Stimulated activated CD4-positive, alpha-beta T cell treated with anti-CD3 and anti-CD28 coated beads, Interleukin-4, amount 100 ng/mL, for 1 hour (primary cell): ENCODE data around the gene EFNA4.

ENCODE experiments used
- DNase-seq: peaks from one replicate; pipeline ENCODE4 v3.0.0-alpha.2; 2020

Gene EFNA4, protein sequence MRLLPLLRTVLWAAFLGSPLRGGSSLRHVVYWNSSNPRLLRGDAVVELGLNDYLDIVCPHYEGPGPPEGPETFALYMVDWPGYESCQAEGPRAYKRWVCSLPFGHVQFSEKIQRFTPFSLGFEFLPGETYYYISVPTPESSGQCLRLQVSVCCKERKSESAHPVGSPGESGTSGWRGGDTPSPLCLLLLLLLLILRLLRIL

DNA sequence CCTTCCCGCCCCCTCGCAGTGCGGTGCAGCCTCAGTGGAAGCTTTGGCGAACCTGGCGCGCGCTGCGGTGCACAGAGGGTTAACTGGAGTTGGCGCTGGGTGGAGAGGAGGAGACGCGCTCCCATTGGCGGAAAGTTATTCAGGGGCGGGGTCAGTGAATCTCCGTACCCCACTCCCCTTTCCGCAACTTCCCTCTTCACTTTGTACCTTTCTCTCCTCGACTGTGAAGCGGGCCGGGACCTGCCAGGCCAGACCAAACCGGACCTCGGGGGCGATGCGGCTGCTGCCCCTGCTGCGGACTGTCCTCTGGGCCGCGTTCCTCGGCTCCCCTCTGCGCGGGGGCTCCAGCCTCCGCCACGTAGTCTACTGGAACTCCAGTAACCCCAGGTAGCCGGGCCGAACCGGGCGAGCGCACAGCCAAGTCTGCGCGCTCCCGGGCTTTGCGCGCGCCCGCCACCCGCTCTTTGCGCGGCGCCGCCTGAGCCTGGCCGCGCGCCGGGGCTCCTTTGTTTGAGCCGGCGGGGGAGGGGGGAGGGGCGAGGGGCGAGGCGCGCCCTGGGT lies at the start of gene EFNA4:
TSS of gene EFNA4 (plus strand) at position 191 of the 561 bp plus-strand sequence. CDS start at position 275, 84 bp downstream.
- peak; percentile 85 for DNase-seq

DNA sequence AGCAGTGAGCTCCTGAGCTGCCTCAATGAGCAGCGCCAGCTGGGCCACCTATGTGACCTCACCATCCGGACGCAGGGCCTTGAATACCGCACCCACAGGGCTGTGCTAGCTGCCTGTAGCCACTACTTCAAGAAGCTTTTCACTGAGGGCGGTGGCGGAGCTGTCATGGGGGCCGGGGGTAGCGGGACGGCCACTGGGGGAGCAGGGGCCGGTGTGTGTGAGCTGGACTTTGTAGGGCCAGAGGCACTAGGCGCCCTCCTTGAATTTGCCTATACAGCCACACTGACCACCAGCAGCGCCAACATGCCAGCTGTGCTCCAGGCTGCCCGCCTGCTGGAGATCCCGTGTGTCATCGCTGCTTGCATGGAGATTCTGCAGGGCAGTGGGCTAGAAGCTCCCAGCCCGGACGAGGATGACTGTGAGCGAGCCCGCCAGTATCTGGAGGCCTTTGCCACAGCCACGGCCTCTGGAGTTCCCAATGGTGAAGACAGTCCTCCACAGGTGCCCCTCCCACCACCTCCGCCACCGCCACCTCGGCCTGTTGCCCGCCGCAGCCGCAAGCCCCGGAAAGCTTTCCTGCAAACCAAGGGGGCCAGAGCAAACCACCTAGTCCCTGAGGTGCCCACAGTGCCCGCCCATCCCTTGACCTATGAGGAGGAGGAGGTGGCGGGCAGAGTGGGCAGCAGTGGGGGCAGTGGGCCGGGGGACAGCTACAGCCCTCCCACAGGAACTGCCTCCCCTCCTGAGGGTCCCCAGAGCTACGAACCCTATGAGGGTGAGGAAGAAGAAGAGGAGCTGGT lies 48.6 kb upstream of the EFNA4 start:
- no peak for DNase-seq

DNA sequence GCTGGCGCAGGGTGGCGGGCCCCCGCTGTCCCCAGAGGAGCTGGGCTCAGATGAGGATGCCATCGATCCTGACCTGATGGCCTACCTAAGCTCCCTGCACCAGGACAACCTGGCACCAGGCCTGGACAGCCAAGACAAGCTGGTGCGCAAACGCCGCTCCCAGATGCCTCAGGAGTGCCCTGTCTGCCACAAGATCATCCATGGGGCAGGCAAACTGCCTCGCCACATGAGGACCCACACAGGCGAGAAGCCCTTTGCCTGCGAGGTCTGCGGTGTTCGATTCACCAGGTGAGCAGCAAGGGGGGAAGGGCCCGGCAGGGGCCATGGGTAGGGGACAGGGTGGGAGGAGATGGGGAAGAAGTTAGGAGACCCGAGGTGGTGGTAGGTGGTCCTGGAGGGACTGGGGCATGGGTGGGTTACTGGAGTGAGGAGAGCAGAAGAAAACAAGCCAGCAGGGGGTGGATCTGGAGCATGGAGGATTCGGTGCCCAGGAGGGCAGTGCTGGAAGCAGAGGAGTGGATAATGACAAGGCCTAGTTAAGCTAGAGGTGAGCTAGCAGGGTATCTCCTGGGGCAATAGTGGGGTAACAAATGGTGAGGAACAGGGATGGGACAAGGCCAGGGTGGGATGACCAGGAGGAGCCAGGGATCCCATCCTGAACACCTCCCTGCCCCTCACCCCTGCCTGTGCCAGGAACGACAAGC lies 47.9 kb upstream of the EFNA4 start:
- no peak for DNase-seq

DNA sequence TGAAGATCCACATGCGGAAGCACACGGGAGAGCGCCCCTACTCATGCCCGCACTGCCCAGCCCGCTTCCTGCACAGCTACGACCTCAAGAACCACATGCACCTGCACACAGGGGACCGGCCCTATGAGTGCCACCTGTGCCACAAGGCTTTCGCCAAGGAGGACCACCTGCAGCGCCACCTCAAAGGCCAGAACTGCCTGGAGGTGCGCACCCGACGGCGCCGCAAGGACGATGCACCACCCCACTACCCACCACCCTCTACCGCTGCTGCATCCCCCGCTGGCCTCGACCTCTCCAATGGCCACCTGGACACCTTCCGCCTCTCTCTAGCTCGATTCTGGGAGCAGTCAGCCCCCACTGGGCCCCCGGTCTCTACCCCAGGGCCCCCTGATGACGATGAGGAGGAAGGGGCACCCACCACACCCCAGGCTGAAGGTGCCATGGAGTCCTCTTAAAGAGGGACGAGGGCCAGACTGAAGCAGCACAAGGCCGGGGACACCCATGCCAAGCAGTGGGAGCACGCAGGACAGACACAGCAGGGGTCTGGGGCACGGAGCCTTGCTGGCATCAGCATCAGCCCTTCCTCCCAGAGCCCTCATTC lies 47.2 kb upstream of the EFNA4 start:
- no peak for DNase-seq

DNA sequence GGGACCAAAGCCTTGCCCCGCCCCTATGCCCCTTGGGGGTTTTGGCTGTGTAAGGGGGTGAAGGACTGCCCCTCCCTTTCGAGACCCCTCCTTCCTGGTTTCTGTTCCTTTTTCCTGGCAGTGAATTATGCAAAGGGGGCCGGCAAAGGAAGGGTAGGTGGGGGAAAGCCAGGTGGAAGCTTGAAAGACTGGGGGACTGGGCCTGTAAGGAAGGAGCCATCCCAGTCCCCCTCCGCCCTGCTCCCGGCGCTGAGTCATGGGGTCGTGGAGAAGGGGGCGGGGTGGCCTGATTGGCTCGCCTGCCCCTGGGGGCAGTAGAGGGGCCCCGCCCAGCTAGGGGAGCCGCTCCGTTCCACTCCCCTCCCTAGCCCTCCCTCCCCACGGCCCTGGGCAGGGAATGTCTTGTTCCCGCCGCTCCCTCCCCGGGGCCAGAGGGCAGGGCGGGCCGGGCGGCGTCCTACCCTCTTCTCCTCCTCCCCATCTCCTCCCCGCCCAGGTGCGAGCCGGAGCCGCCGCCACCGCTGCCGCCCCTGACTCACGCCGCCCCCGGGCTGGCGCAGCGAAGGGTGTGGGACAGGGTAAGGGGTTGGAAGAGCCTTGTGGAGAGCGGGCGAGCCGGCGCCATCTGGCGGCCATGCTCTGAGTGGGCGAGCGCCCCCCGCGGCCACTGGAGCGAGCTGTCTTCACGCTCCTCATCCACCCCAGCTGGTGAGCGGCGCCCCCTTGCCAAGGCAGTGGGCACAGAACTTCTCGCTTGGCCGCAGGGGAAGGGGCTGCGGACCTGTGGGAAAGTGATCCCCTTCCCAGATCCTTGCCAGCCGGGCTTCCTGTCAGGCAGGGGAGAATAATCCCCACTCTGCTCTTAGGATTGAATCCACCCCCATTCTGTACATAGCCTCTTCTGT lies 46.2 kb upstream of the EFNA4 start:
- DNase-seq: peak; percentile 95

DNA sequence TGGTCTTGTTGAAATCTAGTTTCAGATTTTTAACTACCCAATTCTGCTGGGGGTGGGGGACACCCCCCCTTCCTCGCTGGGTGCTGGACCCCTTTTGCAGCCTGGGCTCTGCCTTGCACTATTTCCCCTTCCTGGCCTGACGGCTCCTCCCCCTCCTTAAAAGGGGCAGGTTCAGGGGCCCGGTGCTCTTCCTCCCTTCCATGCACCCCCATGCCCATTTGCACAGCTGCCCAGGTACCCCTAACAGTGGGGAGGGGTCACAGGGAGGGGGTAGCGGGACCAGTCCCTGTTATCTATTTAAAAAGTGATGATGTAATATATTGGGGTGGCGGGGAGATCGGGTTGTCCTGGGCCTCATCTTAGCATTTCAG lies 45.6 kb upstream of the EFNA4 start:
- DNase-seq: no peak

DNA sequence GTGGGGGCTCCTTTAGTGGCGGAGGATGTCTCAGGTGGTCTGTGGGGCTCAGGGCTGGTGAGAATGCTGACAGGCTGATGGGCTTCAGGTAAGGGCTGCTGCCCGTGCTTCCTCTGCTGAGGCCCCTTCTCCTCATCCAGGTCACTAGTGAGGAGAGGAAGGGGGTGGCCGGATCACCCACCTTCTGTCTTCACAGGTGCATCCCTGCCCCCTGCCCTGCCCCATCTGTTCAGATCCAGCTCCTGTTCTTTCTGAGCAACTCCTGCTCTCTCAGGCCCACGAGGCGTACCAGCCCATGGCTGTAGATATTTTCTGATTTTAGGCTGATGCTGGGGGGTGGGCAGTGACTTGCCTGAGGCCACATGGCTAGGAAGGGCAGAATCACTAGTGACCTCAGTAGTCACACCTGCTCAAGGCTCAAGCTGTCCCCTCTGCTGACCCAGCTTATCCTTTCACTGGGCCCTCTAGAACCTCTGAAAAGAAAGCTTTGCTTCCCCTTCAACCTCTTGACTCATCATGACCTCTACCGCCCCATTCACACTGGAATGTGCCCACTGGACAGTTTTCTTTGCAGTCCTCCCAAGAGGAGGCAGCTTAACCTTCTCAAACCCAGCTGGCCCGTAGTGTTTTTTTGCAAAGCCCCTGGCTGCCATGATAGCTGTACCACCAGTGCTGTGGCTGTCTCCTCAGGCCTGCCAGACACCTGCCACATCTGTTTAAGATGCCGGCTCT lies 44.8 kb upstream of the EFNA4 start:
- DNase-seq: no peak

DNA sequence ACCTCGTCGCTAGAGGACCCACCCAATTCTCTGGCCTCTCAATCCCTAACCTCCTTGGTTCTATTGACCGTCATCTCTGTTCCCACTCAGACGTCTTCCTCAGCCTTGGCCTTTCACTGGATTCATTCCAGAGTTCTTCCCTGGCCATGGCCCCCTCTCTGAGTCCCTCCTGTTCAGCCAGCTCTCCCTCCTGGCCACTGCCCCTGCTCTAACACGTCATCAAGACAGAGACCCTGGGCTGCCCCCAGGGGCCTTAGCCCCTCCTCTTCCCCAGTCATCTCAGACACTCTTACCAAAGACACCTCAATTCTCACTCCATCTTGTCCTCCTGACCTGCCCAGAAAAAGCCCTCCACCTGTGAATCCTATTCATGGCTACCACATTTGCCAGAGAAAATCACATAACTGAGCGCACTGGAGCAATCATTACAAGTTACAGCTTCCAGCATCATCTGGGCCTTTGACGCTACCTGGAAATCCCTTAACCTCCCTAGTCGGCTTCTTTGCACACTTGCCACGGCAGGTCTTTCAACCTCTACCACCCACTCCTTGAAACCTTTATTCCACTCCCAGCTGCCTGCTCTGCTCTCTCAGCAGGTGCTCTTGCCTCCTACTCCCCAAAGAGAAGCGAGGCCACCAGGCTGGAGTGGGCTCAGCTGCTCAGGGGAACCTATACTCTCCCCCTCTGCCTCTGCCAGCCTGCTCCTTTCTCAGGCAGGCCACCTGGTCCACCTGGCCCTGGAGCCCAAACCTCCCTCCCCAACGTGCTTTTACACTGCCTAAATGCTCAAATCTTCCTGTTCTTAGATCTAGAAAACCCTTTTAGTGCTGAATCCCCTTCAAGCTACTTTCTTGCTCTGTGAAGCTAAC lies 43.9 kb upstream of the EFNA4 start:
- no peak for DNase-seq

DNA sequence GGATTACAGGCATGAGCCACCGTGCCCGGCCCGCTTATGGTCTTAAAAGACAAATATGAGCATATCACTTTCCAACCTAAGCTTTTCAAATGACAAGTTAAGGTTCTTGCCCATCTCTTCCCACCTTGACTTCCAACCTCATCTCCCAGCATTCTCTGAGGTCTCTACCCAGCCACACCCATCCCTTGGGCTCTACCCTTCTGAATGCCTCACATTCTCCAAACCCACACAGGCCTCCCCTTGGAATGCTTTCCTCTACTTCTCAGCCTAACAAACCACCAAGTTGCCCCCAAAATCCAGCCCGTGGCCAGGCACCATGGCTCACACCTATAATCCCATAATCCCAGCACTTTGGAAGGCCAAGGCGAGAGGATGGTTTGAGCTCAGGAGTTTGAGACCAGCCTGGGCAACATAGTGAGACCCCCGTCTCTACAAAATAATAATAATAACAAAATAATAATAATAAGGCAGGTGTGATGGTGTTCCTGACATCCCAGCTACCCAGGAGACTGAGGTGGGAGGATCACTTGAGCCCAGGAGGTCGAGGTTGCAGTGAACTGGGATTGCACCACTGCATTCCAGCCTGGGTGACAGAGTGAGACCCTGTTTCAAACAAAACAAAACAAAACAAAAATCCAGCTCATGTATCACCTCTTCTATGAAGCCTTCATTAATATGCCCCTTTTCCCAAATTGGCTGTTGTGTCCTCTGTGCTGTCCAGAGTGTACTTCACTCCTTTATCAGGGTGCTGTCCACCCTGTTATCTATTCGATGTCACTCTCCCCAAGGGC lies 41.2 kb upstream of the EFNA4 start:
- no peak for DNase-seq

DNA sequence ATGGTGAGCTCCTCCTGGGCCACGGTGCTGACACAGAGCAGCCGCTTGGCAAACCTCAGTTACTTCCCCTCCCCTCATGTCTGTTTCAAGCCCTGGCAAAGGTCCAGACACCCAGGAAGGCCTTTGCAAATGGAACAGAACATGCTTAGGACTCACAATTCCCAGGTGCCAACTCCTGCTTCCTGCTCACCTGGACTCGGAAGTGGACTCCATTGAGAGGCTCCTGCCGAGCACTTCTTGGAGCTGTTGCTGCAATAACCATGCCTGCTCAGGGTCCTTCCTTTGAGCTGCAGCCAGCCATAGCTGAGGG lies 40.7 kb upstream of the EFNA4 start:
- DNase-seq: no peak

DNA sequence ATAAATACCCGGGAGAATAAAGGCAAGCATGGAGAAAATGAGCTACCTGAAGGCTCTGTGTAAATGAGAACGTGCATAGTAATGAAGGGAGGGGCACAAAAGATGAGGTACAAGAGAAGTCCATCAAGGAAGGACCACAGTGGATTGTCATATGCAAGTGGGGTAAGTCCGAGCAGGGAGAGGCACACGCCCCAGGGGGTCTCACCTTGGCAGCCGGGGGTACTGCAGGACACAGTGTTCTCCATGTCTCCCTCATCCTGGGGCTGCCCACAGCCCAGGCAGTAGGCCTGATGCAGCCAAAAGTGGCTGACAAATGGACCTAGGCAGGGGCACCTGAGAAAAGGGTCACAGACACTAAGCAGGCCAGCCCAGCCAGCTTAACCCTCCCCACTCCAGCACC lies 39.9 kb upstream of the EFNA4 start:
- no peak for DNase-seq

DNA sequence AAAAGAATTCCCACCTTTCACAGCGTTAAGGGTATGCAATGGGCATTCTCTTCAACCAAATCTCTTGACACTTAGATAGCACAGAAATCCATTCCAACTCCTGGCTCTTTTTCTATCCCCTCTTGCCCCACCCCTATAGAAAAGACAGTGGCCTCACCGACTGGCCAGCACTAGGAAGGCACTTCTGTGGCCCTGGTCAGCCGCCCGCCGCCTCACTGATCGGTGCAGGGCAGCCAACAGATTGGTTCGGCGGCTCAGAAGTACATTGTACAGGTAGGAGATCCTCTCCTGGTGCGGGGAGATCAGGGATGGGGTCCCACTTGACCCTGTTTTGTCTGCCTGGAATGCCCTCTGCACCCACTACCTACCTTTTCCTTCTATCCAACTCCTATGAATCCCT lies 39.2 kb upstream of the EFNA4 start:
- DNase-seq: no peak

DNA sequence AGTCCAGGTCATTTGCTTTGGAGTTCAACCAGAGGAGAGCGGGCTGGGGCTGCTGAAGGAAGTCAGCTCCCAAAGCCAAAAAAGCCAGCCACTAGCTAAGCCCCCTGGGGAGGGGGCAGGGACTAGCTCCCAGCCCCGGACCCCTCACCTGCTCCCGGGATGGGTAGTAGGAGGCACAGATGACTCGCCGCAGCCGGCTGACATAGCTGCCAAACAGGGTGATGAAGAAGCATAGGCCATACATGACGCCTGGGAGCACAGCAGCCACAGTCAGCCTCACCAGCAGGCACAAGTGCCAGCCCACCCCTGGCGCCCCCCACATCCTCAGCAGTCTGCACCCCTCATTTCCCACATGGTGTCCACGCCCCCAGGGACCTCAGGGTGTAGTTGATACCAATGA lies 37.4 kb upstream of the EFNA4 start:
- DNase-seq: no peak

DNA sequence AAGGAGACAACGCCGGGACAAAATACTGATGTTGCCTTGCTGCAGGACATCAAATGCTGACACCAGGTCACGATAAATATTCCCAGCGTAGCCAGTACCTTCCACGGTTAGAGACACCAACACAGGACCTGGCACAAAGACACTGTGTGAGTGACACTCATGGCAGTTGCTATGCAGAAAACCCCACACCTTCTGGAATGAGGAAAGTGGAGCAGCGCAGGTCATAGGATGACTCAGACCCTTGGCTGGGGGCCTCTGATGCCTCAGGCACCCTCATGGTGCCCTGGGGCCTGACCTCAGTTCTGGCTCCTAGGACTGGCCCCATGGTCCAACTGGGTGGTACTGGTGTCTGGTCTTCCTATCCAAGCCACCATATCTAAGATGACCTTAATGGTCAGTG lies 37.0 kb upstream of the EFNA4 start:
- no peak for DNase-seq

DNA sequence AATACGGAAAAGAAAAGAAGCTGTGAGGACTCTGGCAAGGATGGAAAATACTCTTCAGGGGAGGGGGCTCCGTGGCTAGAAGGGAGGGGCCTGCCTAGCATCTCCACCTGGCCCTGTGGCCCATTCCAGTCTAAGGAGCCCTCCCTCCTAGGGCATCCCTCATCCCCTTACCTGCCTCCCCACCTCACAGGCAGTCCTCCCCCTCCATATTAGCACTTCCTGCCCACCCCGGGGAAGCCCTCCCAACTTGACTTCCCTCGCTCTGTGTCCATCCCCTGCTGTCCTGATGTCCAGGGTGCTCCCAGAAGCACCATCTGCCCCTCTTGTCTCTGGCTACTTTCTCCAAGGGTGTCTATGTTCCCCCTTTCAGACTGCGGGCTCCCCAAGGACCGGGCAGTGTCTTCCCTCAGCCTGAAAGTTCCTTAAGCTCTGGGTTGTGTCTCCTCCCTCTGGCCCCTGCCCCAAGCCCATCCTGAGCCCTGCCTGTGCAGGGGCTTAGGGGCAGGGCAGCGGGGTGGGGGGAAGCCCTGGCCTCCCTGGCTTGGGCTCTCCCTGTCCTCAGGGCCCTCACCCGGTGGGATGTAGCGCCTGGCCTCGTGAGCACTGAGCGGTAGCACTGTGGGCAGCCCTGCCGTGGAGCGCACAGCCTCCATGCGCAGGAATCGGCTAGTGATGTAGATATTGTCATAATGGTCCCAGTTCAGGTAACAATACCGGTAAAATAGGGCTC lies 33.9 kb upstream of the EFNA4 start:
- DNase-seq: no peak

DNA sequence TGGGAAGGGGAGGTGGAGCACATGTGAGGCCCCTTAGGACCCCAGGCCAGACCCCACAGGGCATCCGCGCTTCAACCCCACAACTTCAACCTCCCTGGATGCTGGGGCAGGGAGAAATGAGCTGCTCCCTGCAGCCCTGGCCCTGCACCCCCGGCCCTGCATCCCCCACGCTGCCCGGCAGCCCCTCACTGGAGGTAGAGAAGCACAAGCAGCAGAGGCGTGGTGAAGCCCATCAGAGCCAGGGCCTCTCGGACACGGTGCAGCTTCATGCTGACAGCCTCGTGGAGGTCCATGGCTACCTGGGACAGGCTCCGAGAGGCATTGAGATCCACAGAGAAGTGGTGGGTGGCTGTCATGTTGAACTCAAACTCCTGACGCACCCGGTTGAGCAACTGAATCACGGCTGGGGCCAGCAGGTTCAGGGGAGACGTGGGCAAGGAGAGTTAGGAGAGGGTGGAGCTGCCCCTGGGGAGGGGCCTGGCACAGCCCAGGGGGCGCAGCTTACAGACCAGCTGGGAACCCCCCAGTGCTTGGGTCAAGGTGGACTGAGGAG lies 33.2 kb upstream of the EFNA4 start:
- no peak for DNase-seq

DNA sequence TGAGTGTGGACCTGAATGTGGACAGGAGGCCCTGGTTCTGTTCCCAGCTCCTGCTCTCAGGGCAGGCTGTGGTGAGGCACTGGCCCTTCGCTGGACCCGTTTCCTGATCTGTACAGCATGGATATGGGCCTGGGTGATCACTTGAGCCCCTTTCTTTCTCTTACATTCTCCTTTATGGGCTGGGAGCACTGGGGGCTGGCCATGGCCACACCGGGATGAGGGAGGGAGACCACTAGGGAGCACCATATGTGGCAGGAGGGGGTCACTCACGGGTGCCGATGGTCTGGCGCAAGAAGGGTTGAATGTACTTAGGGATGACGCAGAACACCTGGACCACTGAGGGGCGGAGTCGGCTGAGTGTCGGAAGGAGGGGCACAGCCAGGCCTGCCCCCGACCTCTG lies 32.6 kb upstream of the EFNA4 start:
- DNase-seq: no peak

DNA sequence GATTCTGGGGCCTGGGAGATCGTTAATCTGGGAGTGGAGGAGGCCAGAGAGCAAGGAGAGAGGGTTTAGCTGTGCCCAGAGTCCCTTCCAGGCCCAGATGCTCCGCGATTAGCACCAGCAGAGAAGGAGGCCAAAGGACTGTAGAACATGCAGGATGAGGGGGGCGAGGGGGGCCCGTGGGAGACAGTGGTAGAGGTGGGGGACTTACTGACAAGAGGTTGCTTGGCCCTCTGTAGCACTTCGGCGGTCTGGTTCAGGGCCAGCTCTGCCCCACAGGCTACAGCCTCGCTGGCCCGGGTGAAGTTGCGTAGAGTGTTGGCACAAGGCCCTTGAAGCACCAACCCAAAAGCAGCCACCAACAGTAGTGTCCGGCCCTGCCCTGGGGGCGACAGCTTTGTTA lies 30.7 kb upstream of the EFNA4 start:
- no peak for DNase-seq

DNA sequence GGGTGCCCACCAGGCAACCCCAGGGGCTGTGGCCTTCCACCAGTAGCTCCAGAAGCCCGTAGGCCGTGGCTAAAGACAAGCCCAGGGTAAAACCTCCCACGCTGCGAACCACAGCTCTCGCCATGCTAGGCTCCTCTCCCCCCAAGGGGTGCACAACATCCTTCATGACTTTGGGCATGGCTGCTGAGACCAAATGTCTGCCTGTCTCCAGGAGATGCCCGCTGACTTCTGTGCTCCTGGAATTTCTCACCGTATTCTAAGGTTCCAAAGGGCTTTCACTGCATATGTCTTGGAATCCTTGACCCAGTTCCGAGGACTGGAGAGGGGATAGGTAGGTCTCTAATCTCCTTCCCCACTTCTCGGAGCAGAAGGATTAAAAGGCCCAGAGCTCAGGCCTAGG lies 30.0 kb upstream of the EFNA4 start, which contains the start of the genes DCST1 and DCST2:
TSS of gene DCST1 (plus strand) at position 301 of the 400 bp plus-strand sequence. CDS start 213 bp downstream, outside the sequence.
TSS of gene DCST2 (minus strand) at position 258 of the 400 bp plus-strand sequence. CDS start at position 178, 80 bp downstream.
- no peak for DNase-seq
